Suprapubic skin (tissue), 4 donors: ENCODE measurements around the gene NDOR1. TPM values are rescaled to one million over a fixed set of nuclear protein-coding genes. Genes with fewer than 3 reads are reported as not detected.

Experiments used
- DNase-seq, 2 donors: peaks; one replicate each; pipeline ENCODE4 v3.0.0-alpha.2; 2019; ENCODE audit warnings: low spot score in 2 of 2
- H3K27ac ChIP-seq: fragments of 200-600 bp; sonication (generic); one replicate; pipeline ENCODE4 v1.5.1; 2019
- H3K27me3 ChIP-seq: fragments of 200-600 bp; sonication (generic); one replicate; pipeline ENCODE4 v1.5.1; 2019
- H3K36me3 ChIP-seq: fragments of 200-600 bp; sonication (generic); one replicate; pipeline ENCODE4 v1.5.1; 2019
- H3K4me1 ChIP-seq: fragments of 200-600 bp; sonication (generic); one replicate; pipeline ENCODE4 v1.5.1; 2019
- H3K4me3 ChIP-seq: fragments of 200-600 bp; sonication (generic); one replicate; pipeline ENCODE4 v1.5.1; 2019; ENCODE audit warnings: mild to moderate bottlenecking
- H3K9me3 ChIP-seq: fragments of 200-600 bp; sonication (generic); one replicate; pipeline ENCODE4 v1.5.1; 2019
- EP300 ChIP-seq: sonication (generic); formaldehyde crosslinking; IDR thresholded peaks from one replicate; pipeline ENCODE4 v1.6.1; 2017; ENCODE audit warnings: antibody characterized with exemption
- POLR2A ChIP-seq, 2 donors: fragments of 450-650 bp; IDR thresholded peaks; one replicate each; pipeline ENCODE4 v1.6.1; 2017; ENCODE audit warnings: antibody characterized with exemption in 2 of 2, mild to moderate bottlenecking in 2 of 2, moderate library complexity in 2 of 2
- POLR2AphosphoS5 ChIP-seq, 3 donors: sonication (generic); formaldehyde crosslinking; IDR thresholded peaks; one replicate each; pipeline ENCODE4 v1.6.1; 2017; ENCODE audit warnings: antibody characterized with exemption in 3 of 3
- WGBS: methylation state at CpG from one replicate; pipeline ENCODE4 v1.1.5; 2018; 5-methylcytosine and 5-hydroxymethylcytosine counted together
- total RNA-seq, 4 donors: library from RNA; depleted of rRNA; stranded (reverse); fragments of >200 nt; gene quantifications; one replicate each; pipeline ENCODE4 v1.1.0, GENCODE V29; 2016
- TF ChIP-seq, protein P1 (sequence below), 2 donors: fragments of 200-600 bp in 1 of 2; fragments of 450-650 bp in 1 of 2; sonication (generic) in 1 of 2; IDR thresholded peaks; one replicate each; pipeline ENCODE4 v1.5.1; 2016 to 2019; ENCODE audit warnings: antibody characterized with exemption in 2 of 2, mild to moderate bottlenecking in 1 of 2, moderate library complexity in 1 of 2

NDOR1 gene
- total RNA-seq, 4 donors from 2014 or later, result 13.4 to 21.0 (median 20.6) TPM

DNA sequence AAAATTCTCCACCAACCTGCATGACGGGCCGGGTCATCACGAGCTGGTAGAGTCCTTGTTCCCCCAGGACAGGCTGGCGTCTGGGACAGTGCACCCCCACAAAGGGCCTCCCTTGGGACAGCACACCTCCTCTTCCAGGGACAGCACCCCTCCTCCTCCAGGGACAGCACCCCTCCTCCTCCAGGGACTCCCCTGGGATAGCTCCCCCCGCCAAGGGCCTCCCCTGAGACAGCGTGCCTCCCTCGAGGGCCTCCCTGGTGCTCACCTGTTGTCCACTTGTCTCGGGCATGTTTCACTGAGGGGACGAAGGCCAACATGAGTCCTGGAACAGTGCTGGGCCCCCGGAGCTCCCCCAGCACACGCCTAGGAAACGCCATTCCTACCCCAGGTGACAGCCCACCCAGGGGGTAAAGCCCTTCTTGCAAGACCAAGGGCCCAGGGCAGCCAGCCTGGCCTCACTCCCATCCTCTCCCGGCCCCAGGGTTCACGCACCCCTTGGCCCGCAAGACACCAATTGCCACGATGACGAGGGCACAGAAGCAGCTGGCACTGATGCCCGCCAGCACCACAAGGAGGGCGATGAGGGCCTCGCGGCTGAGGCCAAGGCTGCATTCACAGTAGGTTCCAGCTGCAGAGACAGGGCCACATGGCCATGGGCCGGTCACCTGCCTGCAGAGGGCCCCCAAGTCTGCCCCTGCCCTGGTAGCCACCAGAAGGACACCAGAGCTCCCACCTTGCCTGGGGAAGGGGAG is 34.2 kb upstream of the NDOR1 start:
- Histone ChIP-seq H3K27me3 (peaks cover 68% of the 10 kb centered on the region), H3K36me3 (no peaks in the 10 kb centered on the region), H3K9me3 (no peaks in the 10 kb centered on the region), H3K4me1 (peaks cover 61% of the 10 kb centered on the region), H3K27ac (peak overlapping the region; percentile 79), H3K4me3 (no peak overlapping the region)
- 74% methylated on average over 4 of the region's 22 CpGs for WGBS
- TF ChIP-seq POLR2A (IDR thresholded peaks at IDR 0.05) (no peak), POLR2AphosphoS5 (IDR thresholded peaks at IDR 0.05) (no peak), EP300 (no peak)
- TF ChIP-seq, protein P1, sequence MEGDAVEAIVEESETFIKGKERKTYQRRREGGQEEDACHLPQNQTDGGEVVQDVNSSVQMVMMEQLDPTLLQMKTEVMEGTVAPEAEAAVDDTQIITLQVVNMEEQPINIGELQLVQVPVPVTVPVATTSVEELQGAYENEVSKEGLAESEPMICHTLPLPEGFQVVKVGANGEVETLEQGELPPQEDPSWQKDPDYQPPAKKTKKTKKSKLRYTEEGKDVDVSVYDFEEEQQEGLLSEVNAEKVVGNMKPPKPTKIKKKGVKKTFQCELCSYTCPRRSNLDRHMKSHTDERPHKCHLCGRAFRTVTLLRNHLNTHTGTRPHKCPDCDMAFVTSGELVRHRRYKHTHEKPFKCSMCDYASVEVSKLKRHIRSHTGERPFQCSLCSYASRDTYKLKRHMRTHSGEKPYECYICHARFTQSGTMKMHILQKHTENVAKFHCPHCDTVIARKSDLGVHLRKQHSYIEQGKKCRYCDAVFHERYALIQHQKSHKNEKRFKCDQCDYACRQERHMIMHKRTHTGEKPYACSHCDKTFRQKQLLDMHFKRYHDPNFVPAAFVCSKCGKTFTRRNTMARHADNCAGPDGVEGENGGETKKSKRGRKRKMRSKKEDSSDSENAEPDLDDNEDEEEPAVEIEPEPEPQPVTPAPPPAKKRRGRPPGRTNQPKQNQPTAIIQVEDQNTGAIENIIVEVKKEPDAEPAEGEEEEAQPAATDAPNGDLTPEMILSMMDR (IDR thresholded peaks at IDR 0.05), result no peak
- DNase-seq, result no peak

DNA sequence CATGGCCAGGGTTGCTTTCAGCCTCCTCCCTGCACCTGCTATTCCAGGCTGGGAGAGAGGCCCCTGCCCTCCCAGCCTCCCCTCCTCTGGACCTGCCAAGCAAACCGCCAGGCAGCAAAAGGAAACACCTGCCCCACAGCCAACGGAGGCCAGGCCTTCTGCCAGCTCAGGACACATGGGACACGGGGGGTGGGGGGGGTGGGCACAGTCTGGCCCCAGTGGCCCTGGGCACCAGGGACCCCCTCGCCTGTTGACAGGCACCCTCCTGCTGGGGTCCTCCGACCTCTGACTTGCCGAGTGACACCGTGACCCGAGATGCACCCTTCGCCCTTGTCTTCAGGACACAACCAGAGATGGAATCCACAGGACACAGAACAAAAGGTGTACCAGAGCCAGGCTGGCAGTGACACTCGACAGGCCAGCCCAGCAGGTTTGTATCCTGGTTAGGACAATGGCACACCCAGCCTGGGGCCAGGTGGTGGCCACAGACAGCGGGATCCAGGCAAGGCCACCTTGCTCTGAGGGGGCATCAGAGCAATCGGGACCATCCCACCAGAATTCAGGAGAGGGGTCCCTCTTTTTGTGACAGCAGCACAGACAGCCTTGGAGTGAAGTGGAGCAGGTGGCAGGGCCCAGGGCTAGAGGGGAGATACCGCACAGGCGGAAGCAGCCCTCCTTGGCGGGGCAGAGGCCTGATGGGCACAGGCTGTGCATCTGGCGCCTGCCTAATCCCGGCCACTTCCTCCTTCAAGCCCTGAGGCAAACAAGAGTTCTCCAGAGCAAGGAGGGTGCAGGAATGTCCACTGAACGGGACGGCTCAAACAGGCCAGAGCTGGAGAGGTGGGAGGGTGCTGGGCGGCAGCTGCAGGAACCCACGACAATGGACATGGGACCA is 32.4 kb upstream of the NDOR1 start:
- no peaks in the 10 kb centered on the region for H3K9me3 ChIP-seq
- peaks cover 10% of the 10 kb centered on the region for H3K36me3 ChIP-seq
- H3K4me1 ChIP-seq, result peaks cover 53% of the 10 kb centered on the region
- WGBS, result 44% methylated on average over 17 of the region's 21 CpGs
- DNase-seq, result no peak
- peak overlapping the region; percentile 79 for H3K27ac ChIP-seq
- no peak for TF ChIP-seq EP300
- no peak for TF ChIP-seq POLR2AphosphoS5 (IDR thresholded peaks at IDR 0.05)
- TF ChIP-seq, protein P1 (IDR thresholded peaks at IDR 0.05), result no peak
- TF ChIP-seq POLR2A (IDR thresholded peaks at IDR 0.05), result no peak
- no peak overlapping the region for H3K4me3 ChIP-seq
- H3K27me3 ChIP-seq, result peaks cover 49% of the 10 kb centered on the region

DNA sequence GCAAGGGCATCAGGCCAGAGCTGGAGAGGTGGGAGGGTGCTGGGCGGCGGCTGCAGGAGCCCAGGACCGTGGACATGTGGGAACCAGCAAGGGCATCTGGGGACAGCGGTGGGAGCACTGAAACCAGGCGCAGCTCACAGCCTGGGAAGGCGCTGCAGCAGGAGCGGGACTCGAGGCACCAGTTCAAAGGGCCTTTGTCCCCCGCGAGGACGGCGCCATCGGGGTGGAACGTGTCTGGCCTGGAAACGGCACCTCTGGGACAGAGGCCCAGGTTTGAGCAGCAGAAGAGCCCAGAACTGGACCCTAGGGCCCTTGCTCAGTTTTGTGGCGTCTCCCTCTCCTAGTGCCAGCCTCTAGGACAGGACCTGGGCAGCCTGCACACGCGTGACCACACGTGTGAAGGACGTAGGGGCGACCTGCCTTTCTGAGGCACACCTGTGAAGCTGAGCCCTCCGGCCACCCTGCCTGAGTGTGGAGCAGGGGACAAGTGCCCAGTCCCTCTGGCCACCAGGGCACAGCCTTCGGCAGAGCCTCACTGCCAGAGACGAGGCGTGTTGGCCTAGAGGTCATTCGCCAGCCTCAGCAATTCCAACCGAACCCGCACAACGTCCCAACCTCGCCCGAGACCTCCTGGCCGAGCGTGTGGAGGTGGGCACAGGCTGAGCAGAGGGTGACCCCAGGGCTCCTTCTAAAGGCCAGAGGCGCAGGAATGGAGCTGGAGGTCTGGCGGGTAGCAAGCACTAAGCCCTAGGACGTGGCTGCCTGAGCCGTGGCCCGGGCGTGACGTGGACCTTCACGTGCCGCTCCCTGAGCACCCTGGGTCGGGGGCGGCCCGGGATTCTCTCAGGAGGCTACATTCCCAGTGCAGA is 31.5 kb upstream of the NDOR1 start:
- H3K9me3 ChIP-seq, result no peaks in the 10 kb centered on the region
- peaks cover 40% of the 10 kb centered on the region for H3K27me3 ChIP-seq
- no peak overlapping the region for H3K4me3 ChIP-seq
- peak overlapping the region; percentile 66 for H3K27ac ChIP-seq
- DNase-seq, result no peak
- peaks cover 19% of the 10 kb centered on the region for H3K36me3 ChIP-seq
- TF ChIP-seq EP300 (no peak), POLR2A (IDR thresholded peaks at IDR 0.05) (no peak), POLR2AphosphoS5 (IDR thresholded peaks at IDR 0.05) (no peak)
- TF ChIP-seq, protein P1 (IDR thresholded peaks at IDR 0.05), result no peak
- WGBS, result 74% methylated on average over 26 of the region's 45 CpGs
- H3K4me1 ChIP-seq, result peaks cover 44% of the 10 kb centered on the region

- Histone ChIP-seq H3K27me3 (peaks cover 33% of the 10 kb centered on the region), H3K27ac (peak overlapping the region; percentile 66), H3K9me3 (no peaks in the 10 kb centered on the region), H3K4me1 (peaks cover 36% of the 10 kb centered on the region), H3K36me3 (peaks cover 26% of the 10 kb centered on the region), H3K4me3 (no peak overlapping the region)
- WGBS, result no CpG with 5 or more reads among the region's 34 CpGs
- no peak for DNase-seq
- TF ChIP-seq EP300, result no peak
- TF ChIP-seq POLR2A (IDR thresholded peaks at IDR 0.05), result no peak
- no peak for TF ChIP-seq POLR2AphosphoS5 (IDR thresholded peaks at IDR 0.05)
- TF ChIP-seq, protein P1 (IDR thresholded peaks at IDR 0.05), result no peak
These were observed 30.7 kb upstream of the NDOR1 start for GRCh38 chr9:137174722-137175293.
